GM18870 (cell line): ENCODE data around the gene ZDHHC8.

Experiments
- ATAC-seq: cut with Tn5 transposase; IDR thresholded peaks from one replicate; pipeline ENCODE4 v1.9.1; 2021; ENCODE audit warnings: moderate library complexity; ENCODE audit not compliant: unreplicated experiment

The ZDHHC8 gene

GRCh38 chr22:20095521-20095920, 36.1 kb upstream of the ZDHHC8 start:
- ATAC-seq: no peak

GRCh38 chr22:20096574-20097420, 34.8 kb upstream of the ZDHHC8 start:
- no peak for ATAC-seq

- no peak for ATAC-seq
Observed at GRCh38 chr22:20099099-20099711, 32.4 kb upstream of the ZDHHC8 start.

GRCh38 chr22:20101638-20102037, 30.0 kb upstream of the ZDHHC8 start:
- ATAC-seq: no peak

- no peak for ATAC-seq
Observed at GRCh38 chr22:20102203-20102780, 29.3 kb upstream of the ZDHHC8 start.

- ATAC-seq: no peak
Observed at GRCh38 chr22:20105456-20106204, 26.0 kb upstream of the ZDHHC8 start.

- ATAC-seq: no peak
Observed at GRCh38 chr22:20106205-20106848, 25.3 kb upstream of the ZDHHC8 start.

- ATAC-seq: no peak
Observed at GRCh38 chr22:20106849-20107237, 24.8 kb upstream of the ZDHHC8 start.

- ATAC-seq: no peak
Observed at GRCh38 chr22:20107471-20107901, 24.1 kb upstream of the ZDHHC8 start.

- ATAC-seq: no peak
Observed at GRCh38 chr22:20107951-20108756, 23.4 kb upstream of the ZDHHC8 start.

- ATAC-seq: no peak
Observed at GRCh38 chr22:20108757-20109230, 22.8 kb upstream of the ZDHHC8 start.

GRCh38 chr22:20109411-20110358, 21.9 kb upstream of the ZDHHC8 start:
- no peak for ATAC-seq

GRCh38 chr22:20110359-20110985, 21.1 kb upstream of the ZDHHC8 start:
- ATAC-seq: no peak

GRCh38 chr22:20111045-20111688, 20.4 kb upstream of the ZDHHC8 start:
- no peak for ATAC-seq

GRCh38 chr22:20111689-20112622, 19.6 kb upstream of the ZDHHC8 start:
- ATAC-seq: no peak

GRCh38 chr22:20112623-20113511, 18.7 kb upstream of the ZDHHC8 start:
- no peak for ATAC-seq
